ENCODE data around the gene NPPA.

DNA sequence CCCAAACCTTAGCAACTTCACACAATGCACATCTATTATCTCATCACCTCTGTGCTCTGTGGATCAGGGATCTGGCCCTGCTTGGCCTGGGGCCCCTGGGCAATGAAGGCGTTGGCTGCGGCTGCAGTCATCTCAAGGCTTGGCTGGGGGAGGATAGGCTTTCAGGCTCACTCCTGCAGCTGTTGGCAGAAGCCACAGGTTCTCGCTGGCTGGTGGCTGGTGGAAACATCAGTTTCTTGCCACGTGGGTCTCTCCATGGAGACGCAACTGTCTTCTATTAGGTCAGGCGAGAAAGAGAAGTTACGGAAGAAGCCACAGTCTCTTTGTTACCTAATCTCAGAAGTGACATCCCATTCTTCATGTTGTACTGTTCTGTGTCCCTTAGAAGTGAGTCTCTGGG is 3.6 kb upstream of the NPPA start:
- TF ChIP-seq POLR2A (IDR thresholded peaks at IDR 0.05): no peak
- TF ChIP-seq, protein P1, sequence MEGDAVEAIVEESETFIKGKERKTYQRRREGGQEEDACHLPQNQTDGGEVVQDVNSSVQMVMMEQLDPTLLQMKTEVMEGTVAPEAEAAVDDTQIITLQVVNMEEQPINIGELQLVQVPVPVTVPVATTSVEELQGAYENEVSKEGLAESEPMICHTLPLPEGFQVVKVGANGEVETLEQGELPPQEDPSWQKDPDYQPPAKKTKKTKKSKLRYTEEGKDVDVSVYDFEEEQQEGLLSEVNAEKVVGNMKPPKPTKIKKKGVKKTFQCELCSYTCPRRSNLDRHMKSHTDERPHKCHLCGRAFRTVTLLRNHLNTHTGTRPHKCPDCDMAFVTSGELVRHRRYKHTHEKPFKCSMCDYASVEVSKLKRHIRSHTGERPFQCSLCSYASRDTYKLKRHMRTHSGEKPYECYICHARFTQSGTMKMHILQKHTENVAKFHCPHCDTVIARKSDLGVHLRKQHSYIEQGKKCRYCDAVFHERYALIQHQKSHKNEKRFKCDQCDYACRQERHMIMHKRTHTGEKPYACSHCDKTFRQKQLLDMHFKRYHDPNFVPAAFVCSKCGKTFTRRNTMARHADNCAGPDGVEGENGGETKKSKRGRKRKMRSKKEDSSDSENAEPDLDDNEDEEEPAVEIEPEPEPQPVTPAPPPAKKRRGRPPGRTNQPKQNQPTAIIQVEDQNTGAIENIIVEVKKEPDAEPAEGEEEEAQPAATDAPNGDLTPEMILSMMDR (IDR thresholded peaks at IDR 0.05): no peak

Measured in uterus (tissue), 2 donors.